ENCODE measurements around the gene UHRF2. TPM values are rescaled to one million over a fixed set of nuclear protein-coding genes. Genes with fewer than 3 reads are reported as not detected.

UHRF2 gene
- total and polyA plus RNA-seq, 2 of the 13 experiments (the other 11 are each of a cell fraction or from before 2014, with no cell fraction given), result 42.1 to 44.2 TPM

DNA sequence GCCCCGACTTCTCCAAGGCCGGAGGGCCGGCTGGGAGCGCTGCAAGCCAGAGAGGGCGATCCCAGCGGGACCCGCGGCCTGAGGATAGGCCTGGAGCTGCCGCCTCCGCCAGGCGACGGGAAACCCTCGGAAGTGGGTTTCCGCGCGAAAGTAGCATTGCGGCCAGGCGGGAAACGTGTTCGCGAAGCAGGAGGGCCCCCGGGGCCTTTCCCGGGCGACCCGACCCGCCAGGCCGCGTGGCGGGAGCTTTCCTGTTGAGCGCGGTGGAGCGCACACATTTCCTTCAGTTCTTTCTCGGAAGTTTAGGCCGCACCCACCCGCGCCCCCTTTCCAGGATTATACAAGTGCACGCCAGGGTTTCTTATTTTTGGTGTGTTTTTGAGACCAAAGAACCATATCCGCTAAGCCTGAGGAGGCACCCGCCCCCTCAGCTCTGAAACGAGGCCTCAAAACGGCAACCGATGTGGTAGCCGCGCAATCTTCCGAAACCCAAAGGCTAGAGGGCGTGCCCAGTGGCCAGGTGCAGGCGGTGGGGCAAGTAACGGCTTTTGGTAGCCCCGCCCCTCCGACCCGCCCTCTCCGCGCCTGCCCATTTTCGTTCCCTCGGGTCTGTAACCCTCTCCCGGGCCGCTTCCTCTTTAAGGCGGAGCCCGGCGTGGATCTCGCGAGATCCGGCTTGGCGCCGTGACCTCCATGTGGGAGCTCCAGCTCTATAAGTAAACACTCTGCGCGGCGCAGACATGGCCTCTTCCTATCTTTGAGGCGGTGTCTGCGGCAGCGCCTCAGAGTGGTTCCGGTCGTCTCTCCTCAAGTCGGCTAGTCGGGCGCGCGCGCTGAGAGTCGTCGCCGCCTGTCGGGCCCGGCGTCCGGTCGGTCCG lies at the start of gene UHRF2 (continued):
- TF ChIP-seq, protein P1, sequence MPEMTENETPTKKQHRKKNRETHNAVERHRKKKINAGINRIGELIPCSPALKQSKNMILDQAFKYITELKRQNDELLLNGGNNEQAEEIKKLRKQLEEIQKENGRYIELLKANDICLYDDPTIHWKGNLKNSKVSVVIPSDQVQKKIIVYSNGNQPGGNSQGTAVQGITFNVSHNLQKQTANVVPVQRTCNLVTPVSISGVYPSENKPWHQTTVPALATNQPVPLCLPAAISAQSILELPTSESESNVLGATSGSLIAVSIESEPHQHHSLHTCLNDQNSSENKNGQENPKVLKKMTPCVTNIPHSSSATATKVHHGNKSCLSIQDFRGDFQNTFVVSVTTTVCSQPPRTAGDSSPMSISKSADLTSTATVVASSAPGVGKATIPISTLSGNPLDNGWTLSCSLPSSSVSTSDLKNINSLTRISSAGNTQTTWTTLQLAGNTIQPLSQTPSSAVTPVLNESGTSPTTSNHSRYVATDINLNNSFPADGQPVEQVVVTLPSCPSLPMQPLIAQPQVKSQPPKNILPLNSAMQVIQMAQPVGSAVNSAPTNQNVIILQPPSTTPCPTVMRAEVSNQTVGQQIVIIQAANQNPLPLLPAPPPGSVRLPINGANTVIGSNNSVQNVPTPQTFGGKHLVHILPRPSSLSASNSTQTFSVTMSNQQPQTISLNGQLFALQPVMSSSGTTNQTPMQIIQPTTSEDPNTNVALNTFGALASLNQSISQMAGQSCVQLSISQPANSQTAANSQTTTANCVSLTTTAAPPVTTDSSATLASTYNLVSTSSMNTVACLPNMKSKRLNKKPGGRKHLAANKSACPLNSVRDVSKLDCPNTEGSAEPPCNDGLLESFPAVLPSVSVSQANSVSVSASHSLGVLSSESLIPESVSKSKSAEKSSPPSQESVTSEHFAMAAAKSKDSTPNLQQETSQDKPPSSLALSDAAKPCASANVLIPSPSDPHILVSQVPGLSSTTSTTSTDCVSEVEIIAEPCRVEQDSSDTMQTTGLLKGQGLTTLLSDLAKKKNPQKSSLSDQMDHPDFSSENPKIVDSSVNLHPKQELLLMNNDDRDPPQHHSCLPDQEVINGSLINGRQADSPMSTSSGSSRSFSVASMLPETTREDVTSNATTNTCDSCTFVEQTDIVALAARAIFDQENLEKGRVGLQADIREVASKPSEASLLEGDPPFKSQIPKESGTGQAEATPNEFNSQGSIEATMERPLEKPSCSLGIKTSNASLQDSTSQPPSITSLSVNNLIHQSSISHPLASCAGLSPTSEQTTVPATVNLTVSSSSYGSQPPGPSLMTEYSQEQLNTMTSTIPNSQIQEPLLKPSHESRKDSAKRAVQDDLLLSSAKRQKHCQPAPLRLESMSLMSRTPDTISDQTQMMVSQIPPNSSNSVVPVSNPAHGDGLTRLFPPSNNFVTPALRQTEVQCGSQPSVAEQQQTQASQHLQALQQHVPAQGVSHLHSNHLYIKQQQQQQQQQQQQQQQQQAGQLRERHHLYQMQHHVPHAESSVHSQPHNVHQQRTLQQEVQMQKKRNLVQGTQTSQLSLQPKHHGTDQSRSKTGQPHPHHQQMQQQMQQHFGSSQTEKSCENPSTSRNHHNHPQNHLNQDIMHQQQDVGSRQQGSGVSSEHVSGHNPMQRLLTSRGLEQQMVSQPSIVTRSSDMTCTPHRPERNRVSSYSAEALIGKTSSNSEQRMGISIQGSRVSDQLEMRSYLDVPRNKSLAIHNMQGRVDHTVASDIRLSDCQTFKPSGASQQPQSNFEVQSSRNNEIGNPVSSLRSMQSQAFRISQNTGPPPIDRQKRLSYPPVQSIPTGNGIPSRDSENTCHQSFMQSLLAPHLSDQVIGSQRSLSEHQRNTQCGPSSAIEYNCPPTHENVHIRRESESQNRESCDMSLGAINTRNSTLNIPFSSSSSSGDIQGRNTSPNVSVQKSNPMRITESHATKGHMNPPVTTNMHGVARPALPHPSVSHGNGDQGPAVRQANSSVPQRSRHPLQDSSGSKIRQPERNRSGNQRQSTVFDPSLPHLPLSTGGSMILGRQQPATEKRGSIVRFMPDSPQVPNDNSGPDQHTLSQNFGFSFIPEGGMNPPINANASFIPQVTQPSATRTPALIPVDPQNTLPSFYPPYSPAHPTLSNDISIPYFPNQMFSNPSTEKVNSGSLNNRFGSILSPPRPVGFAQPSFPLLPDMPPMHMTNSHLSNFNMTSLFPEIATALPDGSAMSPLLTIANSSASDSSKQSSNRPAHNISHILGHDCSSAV (CRISPR knock-in tag; IDR thresholded peaks at IDR 0.05; ENCODE audit: borderline replicate concordance), result no peak
- no peak for TF ChIP-seq SETDB1 (CRISPR knock-in tag; IDR thresholded peaks at IDR 0.05; ENCODE audit: borderline replicate concordance)
- peak; percentile 66; the same call in 1 of the 2 replicates for TF ChIP-seq CHD4 (IDR thresholded peaks at IDR 0.05; ENCODE audit: borderline replicate concordance, low read length)
- no peak for TF ChIP-seq JUNB (CRISPR knock-in tag; IDR thresholded peaks at IDR 0.05; ENCODE audit: borderline replicate concordance)
- no peak for TF ChIP-seq ZNF709 (CRISPR knock-in tag; IDR thresholded peaks at IDR 0.05)
- peak; percentile 38 for TF ChIP-seq CREM (IDR thresholded peaks at IDR 0.05)
- no peak for TF ChIP-seq CREM (CRISPR knock-in tag; IDR thresholded peaks at IDR 0.05)
- TF ChIP-seq ZNF432 (CRISPR knock-in tag; IDR thresholded peaks at IDR 0.05; ENCODE audit: borderline replicate concordance), result no peak
- TF ChIP-seq, protein P2, sequence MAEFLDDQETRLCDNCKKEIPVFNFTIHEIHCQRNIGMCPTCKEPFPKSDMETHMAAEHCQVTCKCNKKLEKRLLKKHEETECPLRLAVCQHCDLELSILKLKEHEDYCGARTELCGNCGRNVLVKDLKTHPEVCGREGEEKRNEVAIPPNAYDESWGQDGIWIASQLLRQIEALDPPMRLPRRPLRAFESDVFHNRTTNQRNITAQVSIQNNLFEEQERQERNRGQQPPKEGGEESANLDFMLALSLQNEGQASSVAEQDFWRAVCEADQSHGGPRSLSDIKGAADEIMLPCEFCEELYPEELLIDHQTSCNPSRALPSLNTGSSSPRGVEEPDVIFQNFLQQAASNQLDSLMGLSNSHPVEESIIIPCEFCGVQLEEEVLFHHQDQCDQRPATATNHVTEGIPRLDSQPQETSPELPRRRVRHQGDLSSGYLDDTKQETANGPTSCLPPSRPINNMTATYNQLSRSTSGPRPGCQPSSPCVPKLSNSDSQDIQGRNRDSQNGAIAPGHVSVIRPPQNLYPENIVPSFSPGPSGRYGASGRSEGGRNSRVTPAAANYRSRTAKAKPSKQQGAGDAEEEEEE (CRISPR knock-in tag; IDR thresholded peaks at IDR 0.05; ENCODE audit: borderline replicate concordance), result no peak
- peak; percentile 28 for TF ChIP-seq PHF5A (CRISPR knock-in tag; IDR thresholded peaks at IDR 0.05; ENCODE audit: low read depth, unreplicated experiment)
- no peak for TF ChIP-seq JARID2 (CRISPR knock-in tag; IDR thresholded peaks at IDR 0.05; ENCODE audit: insufficient replicate concordance)
